ENCODE measurements around the gene DBR1. TPM values are rescaled to one million over a fixed set of nuclear protein-coding genes. Genes with fewer than 3 reads are reported as not detected.

The DBR1 gene
- total RNA-seq, 4 donors from 2014 or later = 10.3 to 15.8 (median 13.2) TPM

DNA sequence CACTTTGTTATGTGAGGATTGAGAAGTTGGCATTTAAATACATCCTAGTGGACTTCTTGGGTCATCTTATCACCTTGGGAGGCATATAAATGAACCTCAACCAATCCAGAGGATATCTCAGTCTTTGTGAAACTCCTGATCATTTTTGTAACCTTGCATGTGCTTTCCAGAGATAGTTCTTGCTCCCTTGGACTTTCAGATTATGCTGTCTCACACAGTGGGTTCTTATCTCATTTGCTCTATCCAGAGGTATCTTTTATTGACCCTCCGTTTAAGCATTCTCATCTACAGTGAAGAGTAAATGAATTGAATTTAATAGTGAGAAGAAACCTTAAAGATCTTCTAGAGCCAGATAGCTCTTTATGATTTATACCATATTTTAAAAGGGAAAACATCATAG is 22.8 kb upstream of the DBR1 start:
- no peak for TF ChIP-seq CTCF (IDR thresholded peaks at IDR 0.05; ENCODE audit: low read depth)

DNA sequence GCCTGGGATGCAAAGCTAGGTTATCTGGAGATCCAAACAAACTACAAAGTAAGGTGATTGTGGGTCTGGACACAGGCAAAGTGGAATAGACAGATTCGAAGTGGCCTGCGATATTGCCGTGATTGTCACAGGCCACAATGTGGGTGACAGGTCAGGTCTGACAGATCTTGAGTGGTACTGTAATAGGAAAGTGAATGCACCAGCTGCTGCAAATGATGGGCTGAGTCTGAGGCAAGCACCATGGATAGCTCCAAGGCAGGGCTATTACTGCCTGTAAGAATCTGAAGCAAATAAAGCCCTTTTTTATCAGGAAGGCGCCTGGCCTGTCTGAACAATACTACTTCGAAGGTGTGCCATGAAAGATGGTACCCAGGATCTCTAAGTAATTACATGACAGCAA is 22.3 kb upstream of the DBR1 start:
- TF ChIP-seq CTCF (IDR thresholded peaks at IDR 0.05; ENCODE audit: low read depth) = no peak

- no peak for TF ChIP-seq CTCF (IDR thresholded peaks at IDR 0.05; ENCODE audit: low read depth)
Observed at GRCh38 chr3:138196023-138196422, 21.3 kb upstream of the DBR1 start.

GRCh38 chr3:138195481-138195880 is 20.8 kb upstream of the DBR1 start:
- TF ChIP-seq CTCF (IDR thresholded peaks at IDR 0.05; ENCODE audit: low read depth) = no peak

- no peak for TF ChIP-seq CTCF (IDR thresholded peaks at IDR 0.05; ENCODE audit: low read depth)
Observed at GRCh38 chr3:138188013-138188730, 13.5 kb upstream of the DBR1 start.

- TF ChIP-seq CTCF (IDR thresholded peaks at IDR 0.05; ENCODE audit: low read depth) = no peak
Observed at GRCh38 chr3:138187296-138188012, 12.7 kb upstream of the DBR1 start, which contains the start of gene ARMC8. Gene ARMC8 (plus strand): TSS chr3:138187301. CDS start chr3:138187555, 254 bp downstream.

DNA sequence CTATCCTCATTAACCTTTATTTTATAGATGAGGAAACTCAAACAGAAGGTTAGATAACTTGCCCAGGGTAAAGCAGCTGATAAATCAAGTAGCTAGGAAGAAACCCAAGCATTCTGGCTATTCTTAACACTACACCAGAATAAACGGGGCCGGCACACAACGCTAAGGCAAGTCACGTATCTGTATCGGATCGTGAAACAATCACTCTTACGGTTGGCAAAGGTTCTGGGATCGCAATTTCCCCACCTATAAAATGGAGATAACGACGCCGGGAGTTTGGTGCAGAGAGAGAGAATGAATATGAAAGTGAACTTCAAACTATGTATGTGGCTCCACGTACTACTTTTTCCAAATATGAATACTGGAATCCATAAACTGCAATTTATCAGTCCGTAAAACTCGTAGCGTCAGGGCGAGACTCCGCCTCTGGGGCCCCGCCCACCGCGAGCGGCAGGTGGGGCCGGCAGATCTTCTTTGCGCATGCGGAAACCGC is 12.1 kb upstream of the DBR1 start:
- no peak for TF ChIP-seq CTCF (IDR thresholded peaks at IDR 0.05; ENCODE audit: low read depth)
